Measurements from ENCODE around the gene RASIP1. TPM values are rescaled to one million over a fixed set of nuclear protein-coding genes. Genes with fewer than 3 reads are reported as not detected.
"Not testable (repeated sequence)": the region's sequence is repeated elsewhere in the genome, so short reads cannot be mapped to it uniquely, and the experiment has no call there.

The RASIP1 gene
- total RNA-seq, 1 donor from 2014 or later: 24.1 TPM

DNA sequence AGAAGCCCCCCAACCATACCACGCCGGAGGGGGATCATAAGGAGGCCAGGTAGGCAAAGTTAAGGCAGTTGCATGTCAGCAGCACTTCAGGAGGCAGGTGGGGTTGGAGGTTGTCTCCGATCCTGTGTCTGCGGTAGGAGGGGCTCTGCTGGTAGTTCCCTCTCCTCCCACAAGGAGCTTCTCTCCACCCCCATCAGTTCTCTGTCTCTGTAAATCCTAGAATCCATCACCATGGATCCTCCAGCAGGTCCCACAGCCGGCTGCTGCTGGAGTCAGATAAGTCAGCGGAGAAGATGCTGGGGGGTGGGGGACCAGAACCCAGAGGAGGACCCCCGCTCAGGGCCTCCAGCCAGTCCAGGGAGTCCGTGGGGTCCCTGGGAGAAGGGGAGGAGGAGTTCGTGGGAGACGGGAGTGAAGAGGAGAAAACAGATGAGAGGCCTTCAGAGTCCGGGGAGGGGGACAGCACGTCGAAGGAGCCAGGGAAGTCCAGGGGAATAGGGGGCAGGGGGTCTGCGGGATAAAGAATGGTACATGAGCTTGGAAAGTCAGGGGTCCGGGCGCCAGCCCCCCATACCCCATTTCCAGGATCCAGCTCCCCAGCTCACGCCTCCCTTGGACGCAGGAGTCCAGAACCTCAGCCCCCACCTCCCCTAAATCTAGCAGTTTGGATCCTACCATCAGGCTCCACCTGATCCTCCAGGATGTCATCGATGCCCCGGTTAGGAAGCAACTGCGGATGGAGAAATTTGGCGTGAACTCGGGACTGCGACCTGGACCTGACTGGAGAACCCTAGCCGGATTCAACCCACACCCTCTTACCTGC, 27.2 kb downstream of the RASIP1 start:
- DNase-seq: no peak

DNA sequence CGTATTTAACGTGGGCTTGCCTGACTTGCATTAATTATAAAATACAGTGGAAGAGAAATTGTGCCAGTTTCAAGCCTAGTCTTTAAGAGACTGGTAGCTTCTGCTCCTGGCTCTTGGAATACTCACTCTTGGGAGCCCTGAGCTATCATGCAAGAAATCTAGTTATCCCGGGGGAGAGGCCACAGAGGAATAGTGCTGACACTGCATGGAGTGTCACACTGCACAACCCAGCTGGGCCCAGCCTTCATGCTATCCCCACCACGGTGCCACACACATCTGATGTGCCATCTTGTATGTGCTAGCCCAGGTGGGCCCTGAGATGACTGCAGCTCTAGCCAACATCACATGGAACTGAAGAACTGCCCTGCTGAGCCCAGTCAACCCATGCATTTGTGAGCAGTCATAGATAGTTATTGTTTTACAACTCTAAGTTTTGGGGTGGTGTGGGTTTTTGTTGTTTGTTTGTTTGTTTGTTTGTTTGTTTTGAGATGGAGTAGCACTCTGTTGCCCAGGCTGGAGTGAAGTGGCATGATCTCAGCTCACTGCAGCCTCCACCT, 29.2 kb downstream of the RASIP1 start:
- DNase-seq: peak; percentile 9

DNA sequence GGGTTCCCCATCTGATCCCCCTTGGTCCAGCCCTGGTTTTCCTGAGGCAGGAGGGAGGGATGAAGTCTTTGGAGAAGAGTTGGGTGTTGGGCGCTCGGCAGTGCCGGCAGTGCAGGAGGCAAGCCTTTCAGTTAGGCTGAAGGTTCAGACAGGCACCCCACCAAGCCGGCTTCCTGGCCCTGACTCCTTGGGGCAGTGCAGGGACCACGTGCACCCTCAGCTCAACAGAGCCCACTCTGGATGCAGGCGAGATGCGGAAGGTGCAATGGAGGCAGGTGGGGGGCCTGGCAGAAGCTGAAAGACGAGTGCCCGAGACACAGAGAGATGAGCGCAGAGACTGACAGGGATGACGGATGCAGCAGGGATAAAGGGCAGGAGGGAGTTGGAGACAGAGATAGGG, 31.9 kb downstream of the RASIP1 start:
- no peak for DNase-seq

GRCh38 chr19:48705431-48705830, 35.0 kb downstream of the RASIP1 start:
- no peak for DNase-seq

DNA sequence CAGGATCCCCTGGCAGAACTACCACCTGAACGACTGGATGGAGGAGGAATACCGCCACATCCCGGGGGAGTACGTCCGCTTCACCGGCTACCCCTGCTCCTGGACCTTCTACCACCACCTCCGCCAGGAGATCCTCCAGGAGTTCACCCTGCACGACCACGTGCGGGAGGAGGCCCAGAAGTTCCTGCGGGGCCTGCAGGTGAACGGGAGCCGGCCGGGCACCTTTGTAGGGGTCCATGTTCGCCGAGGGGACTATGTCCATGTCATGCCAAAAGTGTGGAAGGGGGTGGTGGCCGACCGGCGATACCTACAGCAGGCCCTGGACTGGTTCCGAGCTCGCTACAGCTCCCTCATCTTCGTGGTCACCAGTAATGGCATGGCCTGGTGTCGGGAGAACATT, 37.1 kb downstream of the RASIP1 start:
- no peak for DNase-seq

GRCh38 chr19:48702701-48703100, 37.7 kb downstream of the RASIP1 start:
- DNase-seq: no peak

DNA sequence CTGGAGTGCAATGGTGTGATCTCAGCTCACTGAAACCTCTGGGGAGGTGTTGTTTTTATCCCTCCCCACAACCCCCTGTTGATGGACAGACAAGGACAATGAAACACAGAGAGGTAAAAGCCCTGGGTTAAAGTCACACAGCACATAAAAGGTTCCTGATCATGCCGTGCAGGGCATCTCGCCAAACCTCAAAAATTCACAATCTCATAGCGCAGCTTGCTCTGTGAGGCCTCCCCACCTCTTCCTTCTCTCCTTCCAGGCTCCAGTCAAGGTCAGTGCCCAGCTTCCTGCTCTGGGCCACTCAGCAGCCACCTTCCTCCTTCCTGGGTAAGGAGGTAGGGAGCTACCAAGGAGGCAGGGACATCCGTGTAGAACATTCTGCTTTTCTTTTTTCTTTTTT, 42.4 kb downstream of the RASIP1 start:
- no peak for DNase-seq

DNA sequence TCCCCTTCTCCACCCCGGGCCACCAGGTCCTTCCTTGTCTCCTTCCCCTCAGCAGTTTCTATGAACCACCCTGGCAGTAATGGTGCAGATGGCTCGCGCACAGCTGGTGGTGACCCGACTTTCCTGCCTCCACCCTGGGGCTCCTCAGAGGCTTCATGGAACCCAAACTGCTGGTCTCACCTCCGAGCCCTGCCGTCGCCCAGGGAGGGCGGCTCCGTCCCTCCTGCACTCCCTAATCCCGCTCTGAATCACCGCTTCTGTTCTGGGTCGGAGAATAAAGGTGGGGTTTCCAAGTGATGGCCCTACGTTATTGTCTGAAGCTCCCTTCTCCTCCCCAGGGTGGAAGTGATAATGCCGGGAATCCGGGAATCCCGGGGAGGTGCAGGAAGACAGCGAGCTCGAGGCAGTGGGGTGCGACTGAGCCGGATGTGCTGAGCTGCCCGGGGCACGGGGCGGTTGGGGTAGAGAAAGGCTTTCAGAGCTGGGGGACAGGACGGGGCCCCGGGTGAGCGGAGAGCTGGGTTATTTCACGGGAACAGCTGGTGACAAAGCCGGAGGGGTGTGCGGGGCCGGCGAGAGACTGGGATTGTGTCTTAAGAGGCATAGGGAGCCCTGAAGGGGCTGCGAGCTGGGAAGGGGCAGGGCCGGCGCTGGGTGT, 43.9 kb downstream of the RASIP1 start:
- no peak for DNase-seq

GRCh38 chr19:48695743-48696352, 44.6 kb downstream of the RASIP1 start, which contains the start of gene FUT2:
Gene FUT2 (plus strand): TSS chr19:48695971. CDS start chr19:48702957, 6,986 bp downstream.
- DNase-seq: no peak

- DNase-seq: not testable (repeated sequence)
Measured at GRCh38 chr19:48693629-48694028, 46.8 kb downstream of the RASIP1 start.

GRCh38 chr19:48689449-48689848, 51.0 kb downstream of the RASIP1 start:
- DNase-seq: no peak

GRCh38 chr19:48687776-48688175, 52.6 kb downstream of the RASIP1 start:
- DNase-seq: no peak

GRCh38 chr19:48686637-48687036, 53.8 kb downstream of the RASIP1 start:
- not testable (repeated sequence) for DNase-seq

DNA sequence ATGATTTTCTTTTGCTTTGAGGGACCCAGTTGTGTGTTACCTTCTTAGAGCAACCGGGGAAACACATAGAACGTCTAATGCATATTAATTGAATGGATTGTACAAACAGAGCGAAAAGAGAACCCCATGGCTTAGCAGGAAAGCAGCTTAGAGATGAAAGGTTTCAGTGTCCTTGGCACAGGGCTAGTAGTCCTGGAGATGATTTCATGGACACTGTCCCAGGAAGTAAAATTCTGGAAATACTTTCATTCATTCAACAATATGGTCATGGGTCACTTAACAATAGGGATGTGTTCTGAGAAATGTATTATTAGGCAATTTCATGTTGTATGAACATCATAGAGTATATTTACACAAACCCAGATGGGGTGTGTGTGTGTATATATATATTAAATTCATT, 54.3 kb downstream of the RASIP1 start:
- DNase-seq: no peak

GRCh38 chr19:48685583-48685982, 54.8 kb downstream of the RASIP1 start:
- no peak for DNase-seq

DNA sequence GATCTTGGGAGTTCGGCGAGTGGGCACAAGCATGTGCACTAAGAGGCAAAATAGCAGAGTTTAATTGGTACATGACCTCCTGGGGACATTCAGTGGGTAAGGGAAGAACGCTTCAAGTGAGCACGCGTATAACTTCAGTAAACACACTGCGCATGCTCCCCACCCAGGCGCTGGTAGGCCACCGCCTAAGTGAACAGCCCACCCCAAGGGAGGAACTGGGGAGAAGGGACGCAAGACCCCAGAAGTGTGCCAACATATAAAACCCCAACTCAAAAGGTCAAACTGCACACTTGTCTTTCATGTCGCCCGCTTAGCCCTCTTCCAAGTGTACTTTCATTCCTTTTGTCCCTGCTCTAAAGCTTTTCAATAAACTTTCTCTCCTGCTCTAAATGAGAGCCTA, 57.1 kb downstream of the RASIP1 start:
- DNase-seq: peak; percentile 92

DNA sequence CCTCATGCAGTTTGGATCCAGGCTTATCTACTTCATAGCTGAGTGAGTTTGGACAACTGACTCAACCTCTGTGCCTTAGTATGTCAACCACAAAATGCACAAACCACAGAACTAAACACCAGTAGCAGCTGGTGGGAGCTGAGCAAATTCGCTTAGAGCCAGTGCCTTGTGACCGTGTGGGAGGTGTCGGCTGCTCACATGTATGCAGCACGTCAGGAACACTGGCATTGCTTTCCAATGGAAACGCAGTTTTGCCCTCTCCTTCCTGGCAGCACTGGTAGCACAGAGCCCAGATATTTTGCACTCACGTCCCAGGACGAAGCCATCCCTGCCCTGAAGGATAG, 59.3 kb downstream of the RASIP1 start:
- no peak for DNase-seq

- DNase-seq: no peak
Measured at GRCh38 chr19:48680436-48681126, 59.8 kb downstream of the RASIP1 start.

GRCh38 chr19:48680006-48680405, 60.4 kb downstream of the RASIP1 start:
- DNase-seq: not testable (repeated sequence)

DNA sequence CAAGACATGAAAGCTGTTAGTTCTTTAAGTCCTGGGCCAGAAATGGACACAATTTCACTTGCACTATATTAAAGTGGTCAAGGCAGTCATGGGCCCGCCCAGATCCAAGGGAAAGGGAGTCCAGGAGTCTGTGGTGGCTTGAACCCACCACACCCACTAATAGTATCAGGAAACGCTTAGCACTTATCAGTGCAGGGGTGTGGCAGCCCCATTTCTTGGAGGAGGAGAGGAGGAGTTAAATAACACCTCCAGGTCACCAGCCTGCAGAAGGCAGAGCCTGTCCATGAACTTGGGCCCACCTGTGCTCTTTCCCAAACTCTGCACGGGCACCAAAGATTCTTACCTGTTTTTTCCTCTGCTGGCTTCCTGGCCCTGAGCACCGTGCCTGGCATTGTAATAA, 62.2 kb downstream of the RASIP1 start:
- no peak for DNase-seq

DNA sequence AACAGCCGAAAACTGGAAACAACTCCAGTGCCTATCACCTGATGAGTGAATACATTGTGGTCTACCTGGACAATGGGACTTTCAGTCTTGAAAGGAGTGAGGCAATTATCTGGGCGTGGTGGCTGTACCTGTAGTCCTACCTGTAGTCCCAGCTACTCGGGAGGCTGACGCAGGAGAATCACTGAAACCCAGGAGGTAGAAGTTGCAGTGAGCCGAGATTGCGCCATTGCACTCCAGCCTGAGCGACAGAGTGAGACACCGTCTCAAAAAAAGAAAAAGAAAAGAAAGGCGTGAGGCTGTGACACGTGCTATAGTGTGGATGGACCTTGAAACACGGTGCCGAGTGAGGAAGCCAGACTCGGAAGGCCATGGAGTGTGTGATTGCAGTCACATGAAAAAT, 63.5 kb downstream of the RASIP1 start:
- DNase-seq: no peak

DNA sequence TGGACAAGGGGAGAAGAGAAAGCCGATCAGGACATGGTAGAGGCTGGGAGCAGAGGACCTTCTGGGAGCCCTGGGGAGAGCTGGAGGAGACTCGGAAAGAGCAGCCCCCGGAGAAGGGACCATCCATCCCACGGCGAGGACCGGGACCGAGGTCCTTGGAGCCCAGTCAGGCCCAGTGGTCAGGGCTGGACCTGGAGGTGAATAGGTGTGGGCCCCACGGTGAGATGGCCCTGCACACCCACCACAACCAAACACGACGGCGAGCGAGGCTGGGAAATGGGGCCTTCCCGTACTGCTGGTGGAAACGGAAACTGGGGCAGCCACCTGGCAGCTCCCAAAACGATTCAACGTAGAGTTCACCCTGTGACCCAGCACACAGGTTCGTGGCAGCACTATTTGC, 63.9 kb downstream of the RASIP1 start:
- no peak for DNase-seq

All from tongue (tissue), 2 donors.